Measurements from ENCODE around the gene PGAP6. TPM values are rescaled to one million over a fixed set of nuclear protein-coding genes. Genes with fewer than 3 reads are reported as not detected.
A peak's percentile ranks its signal among the peaks of the same experiment; 100 is the strongest.
"Not testable (repeated sequence)": the region's sequence is repeated elsewhere in the genome, so short reads cannot be mapped to it uniquely, and the experiment has no call there.

Gene PGAP6
- total RNA-seq, 1 experiment from 2014 or later: 85.5 TPM

GRCh38 chr16:424033-424622, 42.4 kb upstream of the PGAP6 start:
- no peaks in the 10 kb centered on the region for H3K36me3 ChIP-seq (ENCODE audit: control insufficient read depth, insufficient read depth, low read length)
- Mint-ChIP-seq H3K27ac (ENCODE audit: unreplicated experiment) (no peak overlapping the region), H3K9me3 (ENCODE audit: unreplicated experiment) (no peaks in the 10 kb centered on the region), H3K4me3 (ENCODE audit: unreplicated experiment) (peak overlapping the region; percentile 71), H3K36me3 (ENCODE audit: insufficient read depth, unreplicated experiment) (no peaks in the 10 kb centered on the region), H3K4me1 (ENCODE audit: low read depth, unreplicated experiment) (peaks cover 11% of the 10 kb centered on the region), H3K27me3 (ENCODE audit: insufficient read depth, unreplicated experiment) (no peaks in the 10 kb centered on the region)
- BruUV-seq (replicated peaks): TSS peak; percentile 11
- DNase-seq: no peak
- TF ChIP-seq CTCF (IDR thresholded peaks at IDR 0.05; ENCODE audit: insufficient read depth in 1 of 2, low read depth in 1 of 2, low read length in 1 of 2, severe bottlenecking in 1 of 2, unreplicated experiment in 1 of 2): no peak
- no peaks in the 10 kb centered on the region for H3K9me3 ChIP-seq
- intact Hi-C loops (cut with micrococcal nuclease; ENCODE audit: unreplicated experiment): loop anchor here (10.0 kb wide), 1 partner anchor 61 kb away; no protein-coding TSS in a partner anchor
- H3K4me1 ChIP-seq: no peaks in the 10 kb centered on the region; the same call in 1 of the 2 replicates
- H3K4me3 ChIP-seq (ENCODE audit: low read depth, low read length): peak overlapping the region; percentile 50
- ChIA-PET CTCF (interaction anchor here (1.5 to 1.7 kb wide), 2 partner anchors 22 to 73 kb away, joined by 3 to 5 read pairs; partner anchors contain the start of gene DECR2), POLR2A (no interaction called here)
- no peaks in the 10 kb centered on the region; the same call in 1 of the 2 replicates for H3K27me3 ChIP-seq (replicated peaks; ENCODE audit: control insufficient read depth, insufficient read depth, low read length)

- intact Hi-C loops (cut with micrococcal nuclease; ENCODE audit: unreplicated experiment): loop anchor here (10.0 kb wide), 1 partner anchor 63 kb away; no protein-coding TSS in a partner anchor
- peaks cover 11% of the 10 kb centered on the region for H3K4me1 Mint-ChIP-seq (ENCODE audit: low read depth, unreplicated experiment)
- H3K27ac Mint-ChIP-seq (ENCODE audit: unreplicated experiment); H3K9me3 ChIP-seq; H3K27me3 ChIP-seq (replicated peaks; ENCODE audit: control insufficient read depth, insufficient read depth, low read length); H3K27me3 Mint-ChIP-seq (ENCODE audit: insufficient read depth, unreplicated experiment); DNase-seq; H3K4me1 ChIP-seq; POLR2A ChIA-PET; H3K4me3 Mint-ChIP-seq (ENCODE audit: unreplicated experiment); H3K9me3 Mint-ChIP-seq (ENCODE audit: unreplicated experiment); BruUV-seq (replicated peaks); CTCF ChIA-PET; H3K36me3 ChIP-seq (ENCODE audit: control insufficient read depth, insufficient read depth, low read length); H3K36me3 Mint-ChIP-seq (ENCODE audit: insufficient read depth, unreplicated experiment); H3K4me3 ChIP-seq (ENCODE audit: low read depth, low read length): not testable (repeated sequence)
These were observed 40.4 kb upstream of the PGAP6 start for GRCh38 chr16:422179-422578.

GRCh38 chr16:415170-415498, 33.4 kb upstream of the PGAP6 start:
- peaks cover 10% of the 10 kb centered on the region for H3K36me3 Mint-ChIP-seq (ENCODE audit: insufficient read depth, unreplicated experiment)
- intact Hi-C loops (cut with micrococcal nuclease; ENCODE audit: unreplicated experiment); H3K27me3 ChIP-seq (replicated peaks; ENCODE audit: control insufficient read depth, insufficient read depth, low read length); DNase-seq; H3K4me3 Mint-ChIP-seq (ENCODE audit: unreplicated experiment); H3K36me3 ChIP-seq (ENCODE audit: control insufficient read depth, insufficient read depth, low read length); H3K4me3 ChIP-seq (ENCODE audit: low read depth, low read length); H3K9me3 Mint-ChIP-seq (ENCODE audit: unreplicated experiment); H3K9me3 ChIP-seq; H3K27me3 Mint-ChIP-seq (ENCODE audit: insufficient read depth, unreplicated experiment); H3K4me1 ChIP-seq; H3K4me1 Mint-ChIP-seq (ENCODE audit: low read depth, unreplicated experiment); BruUV-seq (replicated peaks); POLR2A ChIA-PET; CTCF ChIA-PET: not testable (repeated sequence)
- peak overlapping the region; percentile 57 for H3K27ac Mint-ChIP-seq (ENCODE audit: unreplicated experiment)

- Histone ChIP-seq H3K4me3 (ENCODE audit: low read depth, low read length) (no peak overlapping the region), H3K9me3 (no peaks in the 10 kb centered on the region), H3K27me3 (replicated peaks; ENCODE audit: control insufficient read depth, insufficient read depth, low read length) (no peaks in the 10 kb centered on the region), H3K36me3 (ENCODE audit: control insufficient read depth, insufficient read depth, low read length) (peaks cover 2% of the 10 kb centered on the region; the same call in 1 of the 2 replicates), H3K4me1 (no peaks in the 10 kb centered on the region; the same call in 1 of the 2 replicates)
- BruUV-seq (replicated peaks): no TSS peak
- ChIA-PET CTCF (no interaction called here), POLR2A (no interaction called here)
- no peak for DNase-seq
- no peak overlapping the region for H3K4me3 Mint-ChIP-seq (ENCODE audit: unreplicated experiment)
- intact Hi-C loops (cut with micrococcal nuclease; ENCODE audit: unreplicated experiment): no loop called here
- no peaks in the 10 kb centered on the region for H3K9me3 Mint-ChIP-seq (ENCODE audit: unreplicated experiment)
- no peak for TF ChIP-seq CTCF (IDR thresholded peaks at IDR 0.05; ENCODE audit: insufficient read depth in 1 of 2, low read depth in 1 of 2, low read length in 1 of 2, severe bottlenecking in 1 of 2, unreplicated experiment in 1 of 2)
- no peaks in the 10 kb centered on the region for H3K4me1 Mint-ChIP-seq (ENCODE audit: low read depth, unreplicated experiment)
- H3K36me3 Mint-ChIP-seq (ENCODE audit: insufficient read depth, unreplicated experiment): peaks cover 13% of the 10 kb centered on the region
- H3K27me3 Mint-ChIP-seq (ENCODE audit: insufficient read depth, unreplicated experiment): no peaks in the 10 kb centered on the region
- H3K27ac Mint-ChIP-seq (ENCODE audit: unreplicated experiment): peak overlapping the region; percentile 57
These were observed 32.8 kb upstream of the PGAP6 start for GRCh38 chr16:414395-415169.
